Measurements from ENCODE around the gene ARPC5. TPM values are rescaled to one million over a fixed set of nuclear protein-coding genes. Genes with fewer than 3 reads are reported as not detected.
"Not testable (repeated sequence)": the region's sequence is repeated elsewhere in the genome, so short reads cannot be mapped to it uniquely, and the experiment has no call there.

ARPC5 gene
- total RNA-seq, 4 donors from 2014 or later = 70.5 to 158 (median 95.7) TPM

DNA sequence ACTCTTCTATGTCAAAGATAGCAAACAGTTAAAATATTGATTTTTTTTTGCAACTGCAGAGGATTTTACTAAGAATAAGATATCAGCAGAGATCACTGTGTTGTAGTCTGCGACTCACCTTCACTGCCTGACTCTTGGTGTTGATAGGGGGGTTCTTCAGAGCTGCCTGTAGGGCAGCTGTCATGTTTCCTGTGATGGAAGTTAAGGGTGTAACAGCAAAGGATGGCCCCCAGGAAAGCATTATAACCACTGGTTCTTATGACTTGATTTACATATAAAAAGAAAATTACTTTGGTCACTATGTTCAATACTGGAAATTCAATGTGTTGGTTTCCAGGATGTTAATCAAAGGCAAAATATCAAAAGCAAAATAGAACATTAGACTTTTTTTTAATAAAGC, 2.6 kb downstream of the ARPC5 start:
- Histone ChIP-seq H3K27me3 (no peaks in the 10 kb centered on the region), H3K9me3 (no peaks in the 10 kb centered on the region), H3K27ac (peak overlapping the region; percentile 11 to 96 (median 95)), H3K36me3 (peaks cover 12 to 14% of the 10 kb centered on the region in 2 donors), H3K4me1 (peaks cover 27 to 32% of the 10 kb centered on the region in 2 donors), H3K4me3 (replicated peaks in 1 of 3) (peak overlapping the region in 1 of 3 donors; percentile 82)
- no peak for DNase-seq
- 54 to 65% methylated on average over 1 of the region's 1 CpG for WGBS, 2 donors
- intact Hi-C loops (cut with DNase I) = no loop called here
- no peak for TF ChIP-seq POLR2A (IDR thresholded peaks at IDR 0.05)
- TF ChIP-seq, protein P1, sequence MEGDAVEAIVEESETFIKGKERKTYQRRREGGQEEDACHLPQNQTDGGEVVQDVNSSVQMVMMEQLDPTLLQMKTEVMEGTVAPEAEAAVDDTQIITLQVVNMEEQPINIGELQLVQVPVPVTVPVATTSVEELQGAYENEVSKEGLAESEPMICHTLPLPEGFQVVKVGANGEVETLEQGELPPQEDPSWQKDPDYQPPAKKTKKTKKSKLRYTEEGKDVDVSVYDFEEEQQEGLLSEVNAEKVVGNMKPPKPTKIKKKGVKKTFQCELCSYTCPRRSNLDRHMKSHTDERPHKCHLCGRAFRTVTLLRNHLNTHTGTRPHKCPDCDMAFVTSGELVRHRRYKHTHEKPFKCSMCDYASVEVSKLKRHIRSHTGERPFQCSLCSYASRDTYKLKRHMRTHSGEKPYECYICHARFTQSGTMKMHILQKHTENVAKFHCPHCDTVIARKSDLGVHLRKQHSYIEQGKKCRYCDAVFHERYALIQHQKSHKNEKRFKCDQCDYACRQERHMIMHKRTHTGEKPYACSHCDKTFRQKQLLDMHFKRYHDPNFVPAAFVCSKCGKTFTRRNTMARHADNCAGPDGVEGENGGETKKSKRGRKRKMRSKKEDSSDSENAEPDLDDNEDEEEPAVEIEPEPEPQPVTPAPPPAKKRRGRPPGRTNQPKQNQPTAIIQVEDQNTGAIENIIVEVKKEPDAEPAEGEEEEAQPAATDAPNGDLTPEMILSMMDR (IDR thresholded peaks at IDR 0.05) = no peak

DNA sequence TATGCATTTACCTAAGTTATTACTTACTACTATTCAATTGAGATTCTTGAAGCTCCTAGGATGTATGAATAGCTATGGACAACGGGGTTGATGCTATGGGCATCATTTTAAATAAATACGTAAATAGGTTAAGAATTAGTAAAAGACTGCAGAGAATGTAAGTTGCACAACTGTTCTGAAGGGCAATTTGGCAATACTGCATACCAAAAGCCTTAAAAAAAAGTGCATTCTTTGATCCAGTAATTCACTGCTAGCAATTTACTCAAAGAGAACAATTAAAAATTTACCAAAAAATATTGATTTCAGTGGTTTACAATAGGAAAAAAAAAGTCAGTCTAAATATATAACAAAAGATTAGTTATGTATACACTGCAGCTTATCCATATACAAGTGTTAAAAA, 3.5 kb downstream of the ARPC5 start:
- Histone ChIP-seq H3K4me3 (replicated peaks in 1 of 3) (no peak overlapping the region), H3K9me3 (no peaks in the 10 kb centered on the region), H3K27ac (peak overlapping the region in 1 of 3 donors; percentile 95), H3K27me3 (no peaks in the 10 kb centered on the region), H3K36me3 (peaks cover 12 to 14% of the 10 kb centered on the region in 2 donors), H3K4me1 (peaks cover 32% of the 10 kb centered on the region in 2 donors)
- intact Hi-C loops (cut with DNase I) = no loop called here
- 51 to 78% methylated on average over 2 of the region's 2 CpGs for WGBS, 2 donors
- no peak for DNase-seq
- no peak for TF ChIP-seq POLR2A (IDR thresholded peaks at IDR 0.05)

DNA sequence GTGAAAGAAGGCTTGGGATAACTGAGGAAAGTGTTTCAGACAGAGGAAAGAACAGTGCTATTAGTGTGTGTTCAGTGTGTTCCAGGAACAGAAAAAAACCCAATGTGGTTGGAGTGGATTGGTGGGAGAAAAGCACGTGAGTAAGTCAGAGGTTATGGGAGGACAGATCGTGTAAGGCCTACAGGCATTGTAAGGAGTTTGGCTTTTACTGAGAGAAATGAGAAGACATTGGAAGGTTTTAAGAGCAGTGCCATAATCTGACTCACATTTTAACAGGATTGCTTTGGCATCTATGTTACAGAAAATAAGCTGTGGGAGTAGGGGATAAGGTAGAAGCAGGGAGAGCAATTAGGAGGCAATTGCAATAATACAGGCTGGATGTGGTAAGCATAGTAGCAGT, 4.8 kb downstream of the ARPC5 start:
- no peaks in the 10 kb centered on the region for H3K9me3 ChIP-seq
- no peak overlapping the region for H3K4me3 ChIP-seq (replicated peaks in 1 of 3)
- 53 to 76% methylated on average over 2 of the region's 2 CpGs for WGBS, 2 donors
- DNase-seq = no peak
- H3K36me3 ChIP-seq = peaks cover 12 to 14% of the 10 kb centered on the region in 2 donors
- intact Hi-C loops (cut with DNase I) = no loop called here
- H3K27ac ChIP-seq = peak overlapping the region in 1 of 3 donors; percentile 7
- peaks cover 39 to 44% of the 10 kb centered on the region in 2 donors for H3K4me1 ChIP-seq
- H3K27me3 ChIP-seq = no peaks in the 10 kb centered on the region
- TF ChIP-seq, protein P1 (IDR thresholded peaks at IDR 0.05) = no peak
- TF ChIP-seq POLR2A (IDR thresholded peaks at IDR 0.05) = no peak

DNA sequence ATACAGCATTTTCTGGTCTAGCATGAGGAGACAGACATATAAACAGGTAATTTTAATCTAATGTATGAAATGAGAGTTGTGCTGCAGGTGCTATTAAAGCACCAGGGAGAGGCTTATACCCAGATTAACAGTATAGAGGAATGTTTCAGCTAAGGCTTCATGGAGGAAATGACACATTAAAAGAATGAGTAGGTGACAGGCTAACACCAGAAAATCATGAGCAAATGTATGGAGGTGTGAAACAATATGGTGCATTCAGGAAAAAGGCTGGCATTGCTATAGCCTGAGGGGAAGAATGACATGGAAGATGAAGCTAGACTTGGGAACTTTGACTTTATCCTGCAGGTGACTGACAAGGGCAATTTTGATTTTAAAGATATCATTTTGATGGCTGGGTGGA, 7.0 kb downstream of the ARPC5 start:
- H3K4me1 ChIP-seq = peaks cover 33 to 41% of the 10 kb centered on the region in 2 donors
- no peak for DNase-seq
- no peak overlapping the region for H3K4me3 ChIP-seq (replicated peaks in 1 of 3)
- intact Hi-C loops (cut with DNase I) = no loop called here
- peaks cover 12 to 14% of the 10 kb centered on the region in 2 donors for H3K36me3 ChIP-seq
- no peaks in the 10 kb centered on the region for H3K9me3 ChIP-seq
- H3K27me3 ChIP-seq = no peaks in the 10 kb centered on the region
- H3K27ac ChIP-seq = no peak overlapping the region
- TF ChIP-seq, protein P1 (IDR thresholded peaks at IDR 0.05) = no peak

DNA sequence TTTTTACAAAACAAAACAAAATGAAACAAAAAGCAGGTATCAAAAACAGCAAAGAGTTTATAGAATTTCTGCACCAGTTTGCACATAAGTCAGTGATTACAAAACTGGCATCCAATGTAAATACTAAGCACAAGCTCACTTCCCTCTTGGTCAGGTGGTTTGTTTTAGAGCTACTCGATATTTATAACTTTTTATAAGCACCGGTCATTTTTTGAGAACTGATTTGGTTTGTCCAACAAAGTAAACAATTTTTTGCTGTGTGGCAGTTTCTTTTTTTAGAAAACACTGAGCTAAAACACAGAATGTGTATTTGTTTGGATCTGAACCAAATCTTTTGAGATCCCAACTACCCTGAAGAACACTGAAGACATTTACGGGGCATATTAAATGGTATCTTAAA, 9.3 kb downstream of the ARPC5 start:
- Histone ChIP-seq H3K4me1 (peaks cover 13 to 26% of the 10 kb centered on the region in 2 donors), H3K27ac (peak overlapping the region; percentile 6 to 40 (median 38)), H3K36me3 (peaks cover 12 to 14% of the 10 kb centered on the region in 2 donors)
- H3K27me3 ChIP-seq; DNase-seq; H3K9me3 ChIP-seq; H3K4me3 ChIP-seq (replicated peaks in 1 of 3); intact Hi-C loops (cut with DNase I): not testable (repeated sequence)
- 53 to 57% methylated on average over 3 of the region's 3 CpGs for WGBS, 2 donors

DNA sequence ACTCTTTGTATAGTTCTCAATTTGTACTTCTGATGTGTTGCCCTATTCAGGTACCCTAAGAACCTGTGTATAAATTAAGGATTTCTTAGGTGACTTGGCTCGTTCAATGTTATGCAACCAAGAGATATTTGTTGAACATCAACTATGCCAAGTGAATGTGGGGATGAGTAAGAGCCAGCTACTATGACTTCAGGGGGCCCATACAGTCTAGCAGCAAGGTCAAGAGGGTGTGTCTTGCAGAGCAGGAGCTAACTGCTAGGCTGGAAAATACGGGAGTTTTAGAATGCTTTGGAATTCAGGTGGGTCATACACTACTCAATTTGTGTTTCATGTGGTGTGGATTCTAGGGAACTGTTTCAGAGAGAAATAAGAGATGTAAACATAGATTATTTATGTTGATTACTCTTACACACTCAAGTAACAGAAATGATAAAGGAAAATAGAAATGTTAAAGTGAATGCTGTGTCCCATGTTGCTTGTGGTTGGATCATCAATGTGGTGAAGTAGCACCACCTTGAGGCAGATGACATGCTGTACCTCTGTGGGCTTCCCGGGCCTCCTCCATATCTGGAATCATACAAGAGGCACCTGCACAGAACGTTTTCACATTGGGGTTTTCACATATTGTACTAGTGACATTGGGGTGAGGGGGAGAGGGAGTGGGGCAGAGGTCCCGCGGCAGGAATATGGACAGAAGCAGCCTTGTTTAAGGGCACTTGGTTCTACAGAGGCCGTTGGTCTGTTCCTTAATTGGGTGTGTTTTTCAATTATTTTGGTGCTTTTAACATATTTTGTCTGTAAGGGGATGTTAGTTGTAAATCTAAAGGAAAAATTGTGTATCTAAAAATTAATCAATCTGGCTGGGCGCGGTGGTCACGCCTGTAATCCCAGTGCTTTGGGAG, 12.4 kb downstream of the ARPC5 start:
- peaks cover 10 to 20% of the 10 kb centered on the region in 2 donors for H3K4me1 ChIP-seq
- intact Hi-C loops (cut with DNase I) = loop anchor here (5.0 kb wide), 1 partner anchor 151 kb away; the partner anchor contains the start of gene SMG7
- WGBS, 2 donors = 58 to 60% methylated on average over 10 of the region's 10 CpGs
- H3K36me3 ChIP-seq = no peaks in the 10 kb centered on the region
- H3K4me3 ChIP-seq (replicated peaks in 1 of 3) = no peak overlapping the region
- peak; percentile 57 to 60 for DNase-seq
- TF ChIP-seq, protein P1 (IDR thresholded peaks at IDR 0.05) = peak in 5 of 6 experiments; percentile 3 to 65 (median 56)
- TF ChIP-seq POLR2A (IDR thresholded peaks at IDR 0.05) = no peak
- no peaks in the 10 kb centered on the region for H3K27me3 ChIP-seq
- no peak overlapping the region for H3K27ac ChIP-seq
- H3K9me3 ChIP-seq = no peaks in the 10 kb centered on the region

Data from thyroid gland (tissue), 4 donors.